Sciatic nerve (tissue), 2 donors: ENCODE results near the gene ADAMTS10. TPM values are rescaled to one million over a fixed set of nuclear protein-coding genes. Genes with fewer than 3 reads are reported as not detected.
A peak's percentile ranks its signal among the peaks of the same experiment; 100 is the strongest.
"Not testable (repeated sequence)": the region's sequence is repeated elsewhere in the genome, so short reads cannot be mapped to it uniquely, and the experiment has no call there.

Source experiments
- ATAC-seq: fragments of 200-7000 bp; cut with Tn5 transposase; one replicate; pipeline ENCODE4 v1.9.1; 2020; ENCODE audit warnings: mild to moderate bottlenecking, moderate library complexity
- DNase-seq: peaks from one replicate; pipeline ENCODE4 v3.0.0-alpha.2; 2020; ENCODE audit warnings: low spot score
- intact Hi-C: fragments of 100-400 bp; cut with DNase I; formaldehyde crosslinking; loops from one replicate; pipeline ENCODE4 v1.14.2; 2022
- total RNA-seq: library from RNA; stranded (reverse); fragmentation: NEBNext Ultra II Directional; extraction: Animal tissue kit (Norgen Biotek cat#: 25700); gene quantifications from one replicate; pipeline ENCODE4 v1.2.1, GENCODE V29; 2021
- donor health status: DM: no; HTN: no; CAD: no.
- donor health status: DM: no; HTN: no; CAD: no.

ADAMTS10 gene
- total RNA-seq, 1 donor from 2014 or later = 60.1 TPM

DNA sequence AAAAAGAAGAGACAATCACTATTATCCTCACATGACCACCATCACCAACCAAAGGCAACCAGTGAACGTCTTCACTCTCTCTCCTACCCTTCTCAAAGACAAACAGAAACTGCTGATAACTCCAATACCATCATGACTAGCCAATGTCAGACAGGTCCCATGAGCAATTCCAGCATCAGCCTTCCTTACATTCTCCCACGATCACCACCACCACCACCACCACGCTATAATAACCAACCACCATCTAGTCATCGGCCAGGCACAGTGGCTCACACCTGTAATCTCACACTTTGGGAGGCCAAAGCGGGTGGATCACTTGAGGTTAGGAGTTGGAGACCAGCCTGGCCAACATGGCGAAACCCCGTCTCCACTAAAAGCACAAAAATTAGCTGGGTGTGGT, 37.2 kb downstream of the ADAMTS10 start:
- DNase-seq (no peak), ATAC-seq (no peak)
- intact Hi-C loops = no loop called here

DNA sequence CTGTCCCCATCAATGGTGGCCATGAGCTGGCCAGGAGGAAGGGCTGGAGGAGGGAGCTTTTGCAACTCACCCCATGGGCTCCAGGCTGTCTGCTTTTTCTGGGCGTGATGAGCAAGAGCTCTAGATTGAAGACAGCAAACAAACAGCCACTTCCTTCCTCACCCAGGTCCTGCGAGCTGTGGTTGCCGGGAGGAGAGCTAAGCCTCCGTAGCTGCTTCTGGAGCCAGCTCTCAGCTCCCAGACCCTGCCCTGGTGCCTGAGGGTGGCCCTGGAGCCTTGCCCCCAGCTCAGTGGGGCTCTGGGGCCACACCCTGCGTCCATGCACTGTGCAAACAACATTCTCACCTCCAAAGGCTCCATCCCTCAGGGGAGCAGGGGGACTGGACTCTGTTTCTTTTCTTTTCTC, 39.5 kb downstream of the ADAMTS10 start:
- DNase-seq (no peak), ATAC-seq (peak; percentile 37)
- intact Hi-C loops = no loop called here

DNA sequence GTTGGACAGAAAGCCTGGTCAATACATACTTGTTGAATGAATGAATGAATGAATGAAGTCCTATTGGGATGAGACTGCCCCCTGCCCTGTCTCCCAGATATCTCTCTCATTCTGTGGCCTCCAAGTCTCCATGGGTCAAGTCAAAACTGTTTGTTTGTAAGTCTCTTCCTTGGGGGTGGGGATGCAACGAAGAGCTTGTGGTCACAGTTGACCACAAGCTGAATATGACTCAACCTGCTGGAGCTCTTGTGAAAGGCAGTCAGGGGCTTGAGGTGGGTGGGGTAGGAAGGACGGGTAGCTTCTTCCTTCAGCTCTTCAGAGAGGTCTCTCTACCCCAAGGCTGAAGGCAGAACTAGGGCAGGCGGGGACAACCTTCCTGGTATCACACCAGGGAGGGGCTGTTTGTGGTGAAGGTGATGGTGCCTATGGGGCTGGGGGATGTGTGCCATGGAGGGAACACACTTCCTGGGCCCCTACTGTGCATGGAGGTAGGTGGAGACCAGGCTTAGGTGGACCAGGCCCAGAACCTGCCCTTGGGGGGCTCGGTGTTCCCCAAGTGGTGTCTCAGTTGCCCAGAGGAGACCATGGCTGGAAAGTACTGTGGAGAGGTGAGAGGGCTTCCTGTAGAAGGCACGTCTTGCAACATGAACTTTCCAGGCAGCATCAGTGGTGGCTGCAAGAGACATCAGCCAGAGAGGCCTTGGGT, 41.3 kb downstream of the ADAMTS10 start:
- DNase-seq = no peak
- ATAC-seq = peak; percentile 61
- intact Hi-C loops = no loop called here

DNA sequence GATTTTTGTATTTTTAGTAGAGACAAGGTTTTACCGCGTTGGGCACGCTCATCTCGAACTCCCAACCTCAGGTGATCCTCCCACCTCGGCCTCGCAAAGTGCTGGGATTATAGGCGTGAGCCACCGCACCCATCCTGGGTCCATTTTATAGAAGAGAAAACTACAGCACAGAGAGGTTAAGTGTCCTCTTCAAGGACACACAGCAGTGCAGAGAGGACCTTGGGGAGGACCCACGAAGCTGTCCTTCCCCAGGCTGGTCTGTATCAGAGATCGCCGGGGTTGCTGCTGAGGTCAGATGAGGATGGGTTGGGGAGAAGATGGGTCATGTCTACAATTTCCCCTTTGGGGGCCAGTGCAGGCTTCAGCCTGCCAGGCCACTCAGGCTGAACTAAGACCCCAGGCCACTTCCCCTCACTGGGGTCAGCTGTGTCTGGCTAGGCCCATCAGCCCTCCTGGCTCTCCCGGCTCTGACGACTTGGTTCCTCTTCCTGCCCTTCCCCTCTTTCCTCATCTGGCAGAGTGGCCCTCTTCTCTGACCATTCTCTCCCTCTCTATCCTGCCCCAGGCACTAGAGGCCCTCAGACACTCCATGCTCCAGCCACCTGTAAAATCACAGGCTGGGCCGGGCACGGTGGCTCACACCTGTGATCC, 42.9 kb downstream of the ADAMTS10 start:
- ATAC-seq = peak; percentile 75
- intact Hi-C loops = no loop called here
- DNase-seq = no peak

DNA sequence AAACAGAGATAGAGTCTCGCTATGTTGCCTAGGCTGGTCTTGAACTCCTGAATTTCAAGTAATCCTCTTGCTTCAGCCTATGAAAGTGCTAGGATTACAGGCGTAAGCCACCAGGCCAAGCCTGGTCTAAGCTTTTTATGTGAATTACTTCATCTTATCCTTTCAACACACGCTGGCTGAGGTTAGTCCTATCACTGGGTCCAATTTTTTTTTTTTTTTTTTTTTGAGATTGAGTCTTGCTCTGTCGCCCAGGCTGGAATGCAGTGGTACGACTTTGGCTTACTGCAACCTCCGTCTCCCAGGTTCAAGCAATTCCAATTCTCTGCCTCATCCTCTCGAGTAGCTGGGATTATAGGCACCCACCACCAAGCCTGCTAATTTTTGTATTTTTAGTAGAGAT, 43.7 kb downstream of the ADAMTS10 start:
- intact Hi-C loops = no loop called here
- ATAC-seq (no peak), DNase-seq (no peak)

DNA sequence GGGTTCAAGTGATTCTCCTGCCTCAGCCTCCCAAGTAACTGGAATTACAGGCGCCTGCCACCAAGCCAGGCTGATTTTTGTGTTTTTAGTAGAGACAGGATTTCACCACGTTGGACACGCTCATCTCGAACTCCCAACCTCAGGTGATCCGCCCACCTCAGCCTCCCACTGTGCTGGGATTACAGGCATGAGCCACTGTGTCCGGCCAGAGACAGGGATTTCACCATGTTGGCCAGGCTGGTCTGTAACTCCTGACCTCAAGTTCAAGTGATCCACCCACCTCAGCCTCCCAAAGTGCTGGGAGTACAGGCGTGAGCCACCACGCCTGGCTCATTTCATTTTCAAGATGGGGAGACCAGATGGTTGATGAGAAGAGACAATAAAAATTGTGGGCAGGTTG, 45.6 kb downstream of the ADAMTS10 start:
- intact Hi-C loops, DNase-seq, ATAC-seq: not testable (repeated sequence)

DNA sequence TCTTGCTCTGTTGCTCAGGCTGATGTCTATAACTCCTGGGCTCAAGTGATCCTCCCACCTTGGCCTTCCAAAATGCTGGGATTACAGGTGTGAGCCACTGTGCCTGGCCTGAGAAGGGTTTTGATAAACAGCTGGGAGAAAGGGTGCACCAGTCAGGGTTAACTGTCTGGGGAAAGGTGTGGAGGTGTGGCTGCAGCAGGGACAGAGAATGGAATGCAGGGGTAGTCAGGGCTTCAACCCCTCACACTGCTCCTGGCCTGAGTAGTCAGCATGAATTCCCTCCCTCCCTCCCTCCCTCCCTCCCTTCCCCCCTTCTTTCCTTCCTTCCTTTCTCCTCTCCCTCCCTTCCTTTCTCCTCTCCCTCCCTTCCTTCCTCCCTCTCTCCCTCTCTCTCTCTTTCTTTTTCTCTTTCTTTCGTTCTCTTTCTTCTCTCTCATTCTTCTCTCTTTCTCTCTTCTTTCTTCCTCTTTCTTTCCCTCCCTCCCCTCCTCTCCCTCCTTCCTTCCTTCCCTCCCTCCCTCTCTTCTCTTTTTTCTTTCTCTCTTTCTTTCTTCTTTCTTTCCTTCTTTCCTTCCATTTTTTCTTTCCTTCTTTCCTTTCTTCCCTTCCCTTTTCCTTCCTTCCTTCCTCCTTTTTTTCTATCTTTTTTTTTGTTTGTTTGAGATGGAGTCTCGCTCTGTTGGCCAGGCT, 49.3 kb downstream of the ADAMTS10 start:
- ATAC-seq (no peak), DNase-seq (no peak)
- intact Hi-C loops = no loop called here

DNA sequence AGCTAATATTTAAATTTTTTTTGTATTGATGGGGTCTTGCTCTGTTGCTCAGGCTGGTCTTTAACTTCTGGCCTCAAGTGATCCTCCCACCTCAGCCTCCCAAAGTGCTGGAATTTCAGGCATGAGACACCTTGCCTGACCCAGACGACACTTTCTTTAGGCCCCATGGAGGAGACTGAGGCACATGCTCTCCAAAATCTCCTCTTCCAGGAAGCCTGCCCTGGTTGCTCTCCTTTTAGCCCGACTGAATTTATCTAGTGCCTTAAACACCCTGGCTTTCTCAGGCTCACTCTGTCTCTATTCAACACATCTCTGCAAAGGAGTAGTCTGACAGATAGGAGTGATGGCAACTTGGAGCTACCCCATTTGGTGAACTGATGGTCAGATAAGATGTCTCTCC, 52.2 kb downstream of the ADAMTS10 start:
- intact Hi-C loops = no loop called here
- DNase-seq (no peak), ATAC-seq (no peak)

DNA sequence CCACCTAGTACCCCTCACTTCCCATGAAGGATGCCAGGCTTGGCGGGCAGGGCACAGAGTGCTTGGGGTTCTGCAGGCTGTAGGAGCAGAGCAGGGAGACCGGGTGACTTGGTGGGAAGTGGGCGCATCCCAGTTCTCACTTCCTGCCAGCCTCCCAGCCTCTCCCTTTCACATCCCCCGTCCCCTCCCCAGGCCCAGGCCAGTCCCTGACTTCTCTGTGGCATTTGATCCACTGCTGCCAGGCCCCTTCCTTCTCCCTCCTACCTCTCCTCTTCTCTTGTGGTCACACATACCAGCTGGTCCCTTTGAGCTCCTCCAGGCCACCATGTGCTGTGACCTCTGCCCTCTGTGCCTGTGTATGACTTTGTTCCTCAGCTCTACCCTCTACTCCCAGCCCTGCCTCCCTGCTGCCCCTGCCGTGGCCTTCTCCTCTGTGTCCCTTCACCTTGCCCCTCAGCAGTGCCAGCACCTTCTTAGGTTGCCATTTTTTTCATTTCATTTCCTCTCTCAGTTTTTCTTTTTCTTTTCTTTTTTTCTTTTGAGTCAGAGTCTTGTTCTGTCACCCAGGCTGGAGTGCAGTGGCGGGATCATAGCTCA, 52.8 kb downstream of the ADAMTS10 start:
- ATAC-seq (no peak), DNase-seq (no peak)
- intact Hi-C loops = no loop called here

DNA sequence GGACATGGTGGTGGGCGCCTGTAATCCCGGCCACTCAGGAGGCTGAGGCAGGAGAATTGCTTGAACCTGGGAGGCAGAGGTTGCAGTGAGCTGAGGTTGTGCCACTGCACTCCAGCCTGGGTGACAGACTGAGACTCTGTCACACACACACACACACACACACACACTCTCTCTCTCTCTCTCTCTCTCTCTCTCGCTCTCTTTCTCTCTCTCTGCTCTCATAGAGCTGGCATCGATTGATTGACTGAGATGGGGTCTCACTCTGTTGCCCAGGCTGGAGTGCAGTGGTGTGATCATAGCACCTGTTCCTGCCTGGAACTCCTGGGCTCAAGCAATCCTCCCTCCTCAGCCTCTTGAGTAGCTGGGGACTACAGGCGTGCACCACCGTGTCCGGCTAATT, 56.8 kb downstream of the ADAMTS10 start:
- DNase-seq, ATAC-seq, intact Hi-C loops: not testable (repeated sequence)

DNA sequence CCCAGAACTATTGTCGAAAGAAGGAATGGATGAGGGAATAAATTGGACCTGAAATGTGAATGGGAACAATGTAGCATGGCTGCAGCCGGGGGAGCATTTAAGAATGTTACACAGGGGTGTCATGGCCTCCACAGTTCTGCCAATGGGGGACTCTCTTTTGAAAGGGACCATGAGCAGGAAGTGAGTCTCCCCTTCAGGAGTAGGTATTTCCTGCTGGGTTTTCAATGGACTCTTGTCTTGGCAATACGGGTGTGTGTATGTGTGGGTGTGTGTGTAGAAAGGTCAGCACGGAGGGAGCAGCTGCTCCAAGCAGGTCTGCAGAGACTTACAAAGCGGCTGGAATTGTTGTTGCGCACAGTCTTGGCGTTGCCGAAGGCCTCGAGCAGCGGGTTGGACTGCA, 57.7 kb downstream of the ADAMTS10 start:
- ATAC-seq (peak; percentile 55), DNase-seq (no peak)
- intact Hi-C loops = no loop called here

DNA sequence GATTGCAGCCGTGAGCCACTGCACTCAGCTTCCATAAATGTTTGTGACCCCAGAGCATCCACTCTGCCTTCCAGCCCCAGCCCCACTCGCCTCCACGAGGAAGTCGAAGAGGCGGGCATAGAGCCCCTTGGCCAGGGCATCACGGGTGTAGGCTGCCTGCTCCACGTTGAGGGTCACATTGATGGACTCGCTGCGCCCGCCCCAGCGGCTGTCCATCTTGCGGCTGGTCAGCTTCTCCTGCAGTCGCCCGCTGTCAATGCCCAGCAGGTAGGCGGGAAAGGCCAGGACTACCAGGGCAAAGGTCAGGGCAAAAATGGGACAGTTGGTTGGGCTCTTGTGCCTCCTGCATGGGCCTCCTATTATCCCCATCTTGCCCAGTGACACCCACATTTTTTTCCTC, 60.4 kb downstream of the ADAMTS10 start:
- intact Hi-C loops = no loop called here
- DNase-seq (no peak), ATAC-seq (no peak)

DNA sequence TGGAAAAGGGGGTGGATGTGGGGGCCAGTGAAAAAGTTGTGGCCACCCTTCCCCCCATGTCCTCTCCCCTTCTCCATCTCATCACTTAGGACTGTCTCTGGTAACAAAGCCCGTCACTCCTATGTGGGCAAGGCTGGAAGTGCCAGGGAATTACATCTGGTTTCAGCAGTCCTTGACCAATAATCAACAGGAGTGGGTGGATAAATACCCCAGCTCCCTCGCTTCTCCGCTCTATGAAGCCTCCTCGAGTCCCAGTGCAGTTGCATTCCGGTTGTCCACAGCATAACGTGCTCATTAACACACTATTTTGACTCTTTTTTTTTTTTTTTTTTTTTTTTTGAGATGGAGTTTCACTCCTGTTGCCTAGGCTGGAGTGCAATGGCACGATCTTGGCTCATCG, 64.8 kb downstream of the ADAMTS10 start:
- intact Hi-C loops = no loop called here
- ATAC-seq (no peak), DNase-seq (no peak)

DNA sequence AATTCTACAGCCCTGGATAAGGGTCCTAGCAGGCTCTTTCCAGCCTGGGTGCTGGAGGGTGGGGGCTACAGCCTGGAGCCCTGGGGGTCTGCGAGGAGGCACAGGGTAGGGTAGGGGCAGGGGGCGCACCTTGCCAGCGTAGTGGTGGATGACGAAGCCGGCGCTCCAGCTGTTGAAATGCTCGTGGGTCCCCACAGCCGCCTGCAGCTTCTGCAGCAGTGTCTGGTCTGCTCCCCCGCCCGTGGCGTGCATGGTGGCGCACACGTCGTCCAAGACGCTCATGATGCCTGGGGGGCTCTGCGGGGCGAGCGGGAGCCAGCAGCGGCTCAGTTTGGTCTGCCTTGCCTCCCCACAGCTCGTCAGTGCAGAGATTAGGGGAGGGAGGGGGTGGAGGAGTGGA, 66.3 kb downstream of the ADAMTS10 start:
- DNase-seq (no peak), ATAC-seq (no peak)
- intact Hi-C loops = no loop called here

DNA sequence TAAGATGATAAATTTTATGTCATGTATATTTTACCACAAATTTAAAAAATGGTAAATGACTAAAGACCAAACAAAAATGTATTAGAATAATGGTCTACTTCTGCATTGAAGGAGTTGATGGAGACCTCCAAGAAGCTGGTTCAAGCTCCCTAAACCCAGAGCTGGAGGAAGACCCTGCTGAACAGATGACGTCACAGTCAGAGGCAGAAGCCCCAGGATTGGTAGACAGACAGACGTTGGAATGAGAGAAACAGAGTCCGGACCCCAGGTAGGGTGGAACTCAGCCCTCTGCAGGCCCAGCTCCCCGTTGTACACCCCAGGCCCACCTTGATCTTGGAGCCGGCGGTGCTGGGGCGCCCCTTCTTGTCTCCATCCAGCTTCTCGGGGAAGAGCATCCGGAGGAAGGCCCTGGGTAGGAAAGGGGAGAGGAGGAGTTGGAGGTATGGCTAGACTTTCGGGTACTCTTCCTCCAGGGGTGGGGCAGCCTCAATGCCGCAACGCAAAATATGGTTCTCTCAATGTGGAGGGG, 70.8 kb downstream of the ADAMTS10 start:
- no peak for DNase-seq
- intact Hi-C loops = no loop called here
- no peak for ATAC-seq

DNA sequence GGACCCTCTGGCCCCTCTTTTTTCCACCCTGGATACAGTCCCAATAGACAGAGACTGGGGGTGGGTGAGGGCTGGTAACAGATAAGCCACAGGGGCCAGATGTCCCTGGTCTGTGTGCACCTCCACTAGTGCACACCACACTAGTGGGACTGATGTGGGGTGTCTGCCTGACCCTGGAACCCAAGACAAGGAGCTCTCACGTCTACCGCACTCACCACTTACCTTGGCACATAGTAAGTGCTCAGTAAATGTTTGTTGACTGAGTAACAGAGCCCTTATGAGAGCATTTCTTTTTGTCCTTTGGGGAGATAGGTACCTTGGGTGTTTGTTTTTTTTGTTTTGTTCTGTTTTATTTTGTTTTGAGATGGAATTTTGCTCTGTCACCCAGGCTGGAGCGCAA, 73.4 kb downstream of the ADAMTS10 start:
- DNase-seq (no peak), ATAC-seq (no peak)
- intact Hi-C loops = no loop called here

DNA sequence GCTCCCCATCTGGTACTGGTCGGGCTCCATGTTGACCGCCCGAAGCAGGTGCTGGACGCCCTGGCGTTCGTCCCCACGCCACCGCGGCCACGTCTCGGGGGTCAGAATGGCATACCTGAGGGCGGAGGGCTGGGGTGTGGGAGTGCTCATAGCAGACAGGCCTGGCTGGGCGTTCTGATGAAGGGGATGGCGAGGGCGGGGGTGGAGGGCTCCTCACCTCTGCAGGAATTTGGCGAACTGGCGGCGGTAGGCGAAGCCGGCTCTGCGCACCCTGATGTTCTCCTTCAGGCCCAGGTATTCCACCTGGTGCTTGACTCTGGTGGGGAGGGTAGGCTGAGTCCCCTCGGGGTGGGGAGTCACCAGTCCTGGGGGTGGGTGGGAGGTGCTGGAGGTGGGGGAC, 74.2 kb downstream of the ADAMTS10 start:
- no peak for ATAC-seq
- intact Hi-C loops = no loop called here
- no peak for DNase-seq

DNA sequence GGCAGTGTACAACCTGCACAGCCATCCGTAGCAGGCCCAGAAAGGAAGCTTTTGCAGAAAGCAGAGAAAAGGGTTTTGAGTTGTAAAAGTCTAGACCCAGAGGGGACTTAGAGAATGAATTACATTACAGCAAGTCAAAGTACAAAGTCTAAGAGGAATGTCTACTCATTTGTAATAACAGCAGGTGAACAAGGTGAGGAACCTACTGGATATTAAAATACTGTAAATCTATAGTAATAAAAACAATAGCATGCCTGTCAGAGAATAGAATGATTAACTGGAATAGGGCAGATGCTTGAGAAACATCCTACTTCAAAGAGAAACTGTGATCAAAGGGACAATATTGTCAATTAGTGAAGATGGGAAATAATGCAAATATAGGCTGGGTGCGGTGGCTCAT, 78.3 kb downstream of the ADAMTS10 start:
- no peak for DNase-seq
- ATAC-seq = no peak
- intact Hi-C loops = no loop called here

DNA sequence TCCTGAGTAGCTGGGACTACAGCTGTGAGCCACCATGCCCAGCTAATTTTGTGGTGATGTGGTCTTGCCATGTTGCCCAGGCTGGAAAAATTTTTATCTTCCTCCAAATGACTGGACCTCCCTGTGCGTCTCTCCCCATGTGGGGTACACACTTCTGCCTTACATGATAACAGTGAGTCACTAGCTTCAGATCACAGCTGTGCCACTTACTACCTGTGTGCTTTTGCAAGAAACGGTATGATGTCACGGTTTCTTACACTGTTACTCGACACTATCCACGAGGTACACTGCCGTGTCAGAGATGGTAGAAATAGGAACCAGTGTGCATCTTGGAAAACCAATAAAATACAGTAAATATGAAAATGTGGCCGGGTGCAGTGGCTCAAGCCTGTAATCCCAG, 79.0 kb downstream of the ADAMTS10 start:
- no peak for DNase-seq
- ATAC-seq = no peak
- intact Hi-C loops = no loop called here
